ENCODE measurements around the gene LCMT1.

- TF ChIP-seq CTCF (conservative IDR thresholded peaks at IDR 0.05; ENCODE audit: low read depth, low read length) (no peak), EZH2phosphoT487 (IDR thresholded peaks at IDR 0.05; ENCODE audit: borderline replicate concordance, low read length) (no peak)
These were observed 18.1 kb upstream of the LCMT1 start for GRCh38 chr16:25093208-25094061.
